Stimulated activated CD4-positive, alpha-beta T cell treated with anti-CD3 and anti-CD28 coated beads, Interleukin-15, amount 100 ng/mL, for 48 hours (primary cell): Measurements from ENCODE around the gene TPPP2.

Experiments used
- DNase-seq, 2 donors: peaks; one replicate each; pipeline ENCODE4 v3.0.0-alpha.2; 2020; ENCODE audit warnings: low read depth in 2 of 2

TPPP2 gene

GRCh38 chr14:21075719-21076437 is 45.9 kb downstream of the TPPP2 start:
- no peak for DNase-seq

DNA sequence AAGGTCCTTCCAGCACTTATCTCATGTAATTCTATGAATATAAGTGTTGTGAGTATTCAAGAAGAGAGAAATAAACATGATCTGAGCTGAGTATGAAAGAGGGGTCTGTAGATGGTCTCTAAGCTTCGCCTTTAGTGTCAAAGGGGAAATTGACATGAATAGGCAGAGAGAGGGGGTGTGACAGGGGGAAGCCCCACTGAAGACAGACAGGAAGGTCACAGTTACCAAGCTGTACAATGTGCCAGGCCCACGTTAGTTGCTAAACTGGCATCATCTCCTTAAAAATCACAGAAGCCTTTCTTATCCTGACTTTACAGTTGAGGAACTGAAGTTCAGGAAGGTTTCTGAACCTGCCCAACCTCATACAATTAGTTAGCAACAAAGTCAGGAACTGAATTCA is 47.7 kb downstream of the TPPP2 start:
- no peak for DNase-seq

- no peak for DNase-seq
Observed at GRCh38 chr14:21078287-21078686, 48.3 kb downstream of the TPPP2 start.

GRCh38 chr14:21078726-21079125 is 48.7 kb downstream of the TPPP2 start:
- DNase-seq: no peak

DNA sequence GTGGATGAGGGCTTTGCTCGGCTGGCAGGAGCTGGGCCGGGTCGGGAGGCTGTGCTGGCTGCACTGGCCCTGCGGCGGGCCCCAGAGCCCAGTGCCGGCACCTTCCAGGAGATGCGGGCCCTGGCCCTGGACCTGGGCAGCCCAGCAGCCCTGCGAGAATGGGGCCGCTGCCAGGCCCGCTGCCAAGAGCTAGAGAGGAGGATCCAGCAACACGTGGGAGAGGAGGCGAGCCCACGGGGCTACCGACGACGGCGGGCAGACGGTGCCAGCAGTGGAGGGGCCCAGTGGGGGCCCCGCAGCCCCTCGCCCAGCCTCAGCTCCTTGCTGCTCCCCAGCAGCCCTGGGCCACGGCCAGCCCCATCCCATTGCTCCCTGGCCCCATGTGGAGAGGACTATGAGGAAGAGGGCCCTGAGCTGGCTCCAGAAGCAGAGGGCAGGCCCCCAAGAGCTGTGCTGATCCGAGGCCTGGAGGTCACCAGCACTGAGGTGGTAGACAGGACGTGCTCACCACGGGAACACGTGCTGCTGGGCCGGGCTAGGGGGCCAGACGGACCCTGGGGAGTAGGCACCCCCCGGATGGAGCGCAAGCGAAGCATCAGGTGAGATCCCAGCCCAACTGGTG is 51.6 kb downstream of the TPPP2 start:
- DNase-seq: no peak
